Loucy (cell line): Measurements from ENCODE around the gene ZSWIM1.

Experiments used
- H2AFZ ChIP-seq: fragments of 200-600 bp; sonication (generic); 2 replicates; pipeline ENCODE4 v1.6.0; 2016; ENCODE audit warnings: antibody characterized with exemption, mild to moderate bottlenecking, low read length, moderate library complexity
- H3F3A ChIP-seq: fragments of 200-600 bp; 2 replicates; pipeline ENCODE4 v1.6.0; 2016; ENCODE audit warnings: antibody characterized with exemption, low read depth, mild to moderate bottlenecking
- H3K27me3 ChIP-seq: fragments of 200-600 bp; sonication (generic); 2 replicates; pipeline ENCODE4 v1.6.1; 2014; ENCODE audit warnings: low read length, mild to moderate bottlenecking; ENCODE audit not compliant: insufficient read depth, poor library complexity, severe bottlenecking
- H3K36me3 ChIP-seq: fragments of 200-600 bp; sonication (generic); 2 replicates; pipeline ENCODE4 v1.6.1; 2016; ENCODE audit warnings: low read length; ENCODE audit not compliant: insufficient read depth
- H3K4me1 ChIP-seq: fragments of 200-600 bp; sonication (generic); 2 replicates; pipeline ENCODE4 v1.5.1; 2014; ENCODE audit warnings: low read length, mild to moderate bottlenecking; ENCODE audit not compliant: insufficient read depth, poor library complexity, severe bottlenecking
- H3K4me2 ChIP-seq: fragments of 200-600 bp; sonication (generic); 2 replicates; pipeline ENCODE4 v1.6.0; 2014; ENCODE audit warnings: antibody characterized with exemption, low read length, low read depth, mild to moderate bottlenecking; ENCODE audit not compliant: poor library complexity, severe bottlenecking
- H3K4me3 ChIP-seq: fragments of 200-600 bp; sonication (generic); 2 replicates; pipeline ENCODE4 v1.5.1; 2014; ENCODE audit warnings: low read length, mild to moderate bottlenecking, mixed read lengths; ENCODE audit not compliant: poor library complexity, severe bottlenecking
- H3K79me2 ChIP-seq: fragments of 200-600 bp; sonication (generic); 2 replicates; pipeline ENCODE4 v1.6.1; 2014; ENCODE audit warnings: low read length; ENCODE audit not compliant: insufficient read depth
- H3K9ac ChIP-seq: fragments of 200-600 bp; sonication (generic); 2 replicates; pipeline ENCODE4 v1.6.0; 2014; ENCODE audit warnings: mild to moderate bottlenecking, low read depth, low read length, moderate library complexity; ENCODE audit not compliant: poor library complexity, severe bottlenecking
- H3K9me2 ChIP-seq: fragments of 200-600 bp; sonication (generic); replicated peaks from 2 replicates; pipeline ENCODE4 v1.6.1; 2016; ENCODE audit warnings: low read depth, low read length, mixed read lengths
- H3K9me3 ChIP-seq: fragments of 200-600 bp; sonication (generic); 2 replicates; pipeline ENCODE4 v1.6.1; 2014; ENCODE audit warnings: mild to moderate bottlenecking, antibody characterized with exemption, low read length, low read depth; ENCODE audit not compliant: insufficient read depth
- H4K20me1 ChIP-seq: fragments of 200-600 bp; sonication (generic); 2 replicates; pipeline ENCODE4 v1.6.0; 2014; ENCODE audit warnings: antibody characterized with exemption, low read length, mild to moderate bottlenecking; ENCODE audit not compliant: insufficient read depth, poor library complexity, severe bottlenecking
- CTCF ChIP-seq: fragments of 200-600 bp; sonication (generic); conservative IDR thresholded peaks from 2 replicates; pipeline ENCODE4 v1.5.1; 2014; ENCODE audit warnings: mild to moderate bottlenecking, antibody characterized with exemption, low read length
- EZH2phosphoT487 ChIP-seq: fragments of 200-600 bp; IDR thresholded peaks from 2 replicates; pipeline ENCODE4 v1.6.1; 2018; ENCODE audit warnings: antibody characterized with exemption, mild to moderate bottlenecking, moderate library complexity, borderline replicate concordance

The ZSWIM1 gene

GRCh38 chr20:45921337-45922189, 40.5 kb downstream of the ZSWIM1 start:
- H3K4me1 ChIP-seq: no peaks in the 10 kb centered on the region
- TF ChIP-seq EZH2phosphoT487: no peak
- no peak for TF ChIP-seq CTCF
- no peak overlapping the region for H3K4me2 ChIP-seq
- no peaks in the 10 kb centered on the region for H4K20me1 ChIP-seq
- no peaks in the 10 kb centered on the region for H3F3A ChIP-seq
- no peak overlapping the region for H2AFZ ChIP-seq
- no peaks in the 10 kb centered on the region for H3K36me3 ChIP-seq
- no peaks in the 10 kb centered on the region for H3K27me3 ChIP-seq
- H3K9me3 ChIP-seq: no peaks in the 10 kb centered on the region
- H3K79me2 ChIP-seq: no peaks in the 10 kb centered on the region
- no peak overlapping the region for H3K4me3 ChIP-seq
- H3K9me2 ChIP-seq: no peaks in the 10 kb centered on the region
- no peak overlapping the region for H3K9ac ChIP-seq

- no peaks in the 10 kb centered on the region for H3K9me2 ChIP-seq
- H3K9me3 ChIP-seq: no peaks in the 10 kb centered on the region
- H3K27me3 ChIP-seq: no peaks in the 10 kb centered on the region
- H3K4me2 ChIP-seq: no peak overlapping the region
- no peak overlapping the region for H3K4me3 ChIP-seq
- TF ChIP-seq CTCF (no peak), EZH2phosphoT487 (no peak)
- H3F3A ChIP-seq: no peaks in the 10 kb centered on the region
- no peaks in the 10 kb centered on the region for H3K36me3 ChIP-seq
- H4K20me1 ChIP-seq: no peaks in the 10 kb centered on the region
- H3K9ac ChIP-seq: no peak overlapping the region
- H3K4me1 ChIP-seq: no peaks in the 10 kb centered on the region
- no peak overlapping the region for H2AFZ ChIP-seq
- no peaks in the 10 kb centered on the region for H3K79me2 ChIP-seq
These were observed 43.6 kb downstream of the ZSWIM1 start for GRCh38 chr20:45924391-45925261.

- no peak overlapping the region for H3K4me3 ChIP-seq
- H3K27me3 ChIP-seq: no peaks in the 10 kb centered on the region
- no peaks in the 10 kb centered on the region for H4K20me1 ChIP-seq
These were observed 44.9 kb downstream of the ZSWIM1 start for GRCh38 chr20:45925821-45926506.

More at GRCh38 chr20:45925821-45926506, 44.9 kb downstream of the ZSWIM1 start:
- Histone ChIP-seq H3K9ac (no peak overlapping the region), H3K4me2 (no peak overlapping the region), H3K4me1 (no peaks in the 10 kb centered on the region), H3F3A (no peaks in the 10 kb centered on the region), H3K9me2 (no peaks in the 10 kb centered on the region), H3K79me2 (no peaks in the 10 kb centered on the region), H3K36me3 (no peaks in the 10 kb centered on the region), H3K9me3 (no peaks in the 10 kb centered on the region), H2AFZ (no peak overlapping the region)
- TF ChIP-seq CTCF (no peak), EZH2phosphoT487 (no peak)
